GM12892 (cell line): ENCODE data around the gene VPS8.

Experiments
- POLR2A ChIP-seq: IDR thresholded peaks from 2 replicates; pipeline ENCODE4 v1.6.1; 2011; ENCODE audit warnings: low read depth, low read length, control low read depth
- POLR2AphosphoS5 ChIP-seq: IDR thresholded peaks from 2 replicates; pipeline ENCODE4 v1.6.1; 2011; ENCODE audit warnings: low read depth, low read length, control low read depth
- TAF1 ChIP-seq: IDR thresholded peaks from 2 replicates; pipeline ENCODE4 v1.6.1; 2011; ENCODE audit warnings: low read depth, mild to moderate bottlenecking, control low read depth, low read length, borderline replicate concordance

DNA sequence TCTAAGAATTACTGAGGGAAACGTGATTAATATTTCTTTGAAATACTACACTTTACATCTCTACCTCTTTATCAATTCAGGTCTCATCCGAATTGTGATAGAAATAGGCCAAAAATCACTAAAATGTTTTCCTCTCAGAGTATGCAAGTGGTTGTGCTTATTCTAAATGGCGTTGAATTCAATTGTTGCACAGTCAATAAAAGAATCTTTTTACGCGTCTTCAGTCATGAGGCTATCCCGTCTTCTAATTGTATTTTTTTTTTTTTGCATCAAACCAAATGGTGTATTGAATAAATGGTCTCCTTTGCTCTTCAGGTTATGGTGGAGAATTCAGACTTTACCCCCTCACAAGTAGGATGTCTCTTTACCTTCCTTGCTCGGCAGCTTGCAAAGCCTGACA is 112.6 kb downstream of the VPS8 start:
- TF ChIP-seq POLR2A = no peak
- no peak for TF ChIP-seq POLR2AphosphoS5
- no peak for TF ChIP-seq TAF1
